Measurements from ENCODE around the gene MYO9A. TPM values are rescaled to one million over a fixed set of nuclear protein-coding genes. Genes with fewer than 3 reads are reported as not detected.

The MYO9A gene
- total RNA-seq, 6 experiments from 2014 or later: 25.3 to 29.1 (median 27.3) TPM

GRCh38 chr15:72047020-72047419 lies 70.9 kb downstream of the MYO9A start:
- peaks cover 23% of the 10 kb centered on the region for H3K36me3 Mint-ChIP-seq (ENCODE audit: low read depth)
- no peaks in the 10 kb centered on the region for H3K9me3 Mint-ChIP-seq
- DNase-seq: no peak
- H3K27ac Mint-ChIP-seq: no peak overlapping the region
- no peak overlapping the region for H3K4me3 Mint-ChIP-seq
- H3K27me3 Mint-ChIP-seq (ENCODE audit: insufficient read depth): no peaks in the 10 kb centered on the region
- TF ChIP-seq CTCF (IDR thresholded peaks at IDR 0.05): no peak
- H3K4me1 Mint-ChIP-seq (ENCODE audit: low read depth): peaks cover 29% of the 10 kb centered on the region

GRCh38 chr15:72044956-72045355 lies 73.0 kb downstream of the MYO9A start:
- no peaks in the 10 kb centered on the region for H3K27me3 Mint-ChIP-seq (ENCODE audit: insufficient read depth)
- H3K27ac Mint-ChIP-seq: no peak overlapping the region
- H3K4me1 Mint-ChIP-seq (ENCODE audit: low read depth): peaks cover 27% of the 10 kb centered on the region
- no peak for DNase-seq
- H3K9me3 Mint-ChIP-seq: no peaks in the 10 kb centered on the region
- no peak for TF ChIP-seq CTCF (IDR thresholded peaks at IDR 0.05)
- no peak overlapping the region for H3K4me3 Mint-ChIP-seq
- H3K36me3 Mint-ChIP-seq (ENCODE audit: low read depth): peaks cover 29% of the 10 kb centered on the region

- Mint-ChIP-seq H3K4me1 (ENCODE audit: low read depth) (peaks cover 33% of the 10 kb centered on the region), H3K27ac (no peak overlapping the region), H3K4me3 (no peak overlapping the region), H3K36me3 (ENCODE audit: low read depth) (peaks cover 29% of the 10 kb centered on the region), H3K9me3 (no peaks in the 10 kb centered on the region), H3K27me3 (ENCODE audit: insufficient read depth) (no peaks in the 10 kb centered on the region)
- no peak for DNase-seq
- TF ChIP-seq CTCF (IDR thresholded peaks at IDR 0.05): no peak
These were observed 75.1 kb downstream of the MYO9A start for GRCh38 chr15:72042865-72043264.

GRCh38 chr15:72042054-72042453 lies 75.9 kb downstream of the MYO9A start:
- H3K27ac Mint-ChIP-seq: no peak overlapping the region
- DNase-seq: no peak
- H3K4me3 Mint-ChIP-seq: no peak overlapping the region
- no peaks in the 10 kb centered on the region for H3K27me3 Mint-ChIP-seq (ENCODE audit: insufficient read depth)
- H3K36me3 Mint-ChIP-seq (ENCODE audit: low read depth): peaks cover 36% of the 10 kb centered on the region
- TF ChIP-seq CTCF (IDR thresholded peaks at IDR 0.05): no peak
- H3K4me1 Mint-ChIP-seq (ENCODE audit: low read depth): peaks cover 35% of the 10 kb centered on the region
- no peaks in the 10 kb centered on the region; the same call in 1 of the 2 replicates for H3K9me3 Mint-ChIP-seq

- no peak for DNase-seq
- no peak overlapping the region for H3K4me3 Mint-ChIP-seq
- no peak for TF ChIP-seq CTCF (IDR thresholded peaks at IDR 0.05)
- H3K27me3 Mint-ChIP-seq (ENCODE audit: insufficient read depth): no peaks in the 10 kb centered on the region
- H3K4me1 Mint-ChIP-seq (ENCODE audit: low read depth): peaks cover 62% of the 10 kb centered on the region
- H3K9me3 Mint-ChIP-seq: no peaks in the 10 kb centered on the region; the same call in 1 of the 2 replicates
- H3K36me3 Mint-ChIP-seq (ENCODE audit: low read depth): peaks cover 20% of the 10 kb centered on the region
- H3K27ac Mint-ChIP-seq: peak overlapping the region; percentile 34
These were observed 80.6 kb downstream of the MYO9A start for GRCh38 chr15:72037321-72037720.

Measured in HFFc6 (cell line).